Measurements from ENCODE around the gene GSC2.

The GSC2 gene

GRCh38 chr22:19133561-19133960 lies 16.5 kb downstream of the GSC2 start:
- CTCF ChIA-PET, result interaction anchor here (1.2 to 2.9 kb wide), 3 partner anchors 11 to 25 kb away, joined by 3 to 15 read pairs (median 4); partner anchors contain the start of gene ESS2
- POLR2A ChIA-PET, result interaction anchor here (1.0 kb wide), 1 partner anchor 9 kb away, joined by 4 read pairs; no protein-coding TSS in a partner anchor
- TF ChIP-seq, protein P1, sequence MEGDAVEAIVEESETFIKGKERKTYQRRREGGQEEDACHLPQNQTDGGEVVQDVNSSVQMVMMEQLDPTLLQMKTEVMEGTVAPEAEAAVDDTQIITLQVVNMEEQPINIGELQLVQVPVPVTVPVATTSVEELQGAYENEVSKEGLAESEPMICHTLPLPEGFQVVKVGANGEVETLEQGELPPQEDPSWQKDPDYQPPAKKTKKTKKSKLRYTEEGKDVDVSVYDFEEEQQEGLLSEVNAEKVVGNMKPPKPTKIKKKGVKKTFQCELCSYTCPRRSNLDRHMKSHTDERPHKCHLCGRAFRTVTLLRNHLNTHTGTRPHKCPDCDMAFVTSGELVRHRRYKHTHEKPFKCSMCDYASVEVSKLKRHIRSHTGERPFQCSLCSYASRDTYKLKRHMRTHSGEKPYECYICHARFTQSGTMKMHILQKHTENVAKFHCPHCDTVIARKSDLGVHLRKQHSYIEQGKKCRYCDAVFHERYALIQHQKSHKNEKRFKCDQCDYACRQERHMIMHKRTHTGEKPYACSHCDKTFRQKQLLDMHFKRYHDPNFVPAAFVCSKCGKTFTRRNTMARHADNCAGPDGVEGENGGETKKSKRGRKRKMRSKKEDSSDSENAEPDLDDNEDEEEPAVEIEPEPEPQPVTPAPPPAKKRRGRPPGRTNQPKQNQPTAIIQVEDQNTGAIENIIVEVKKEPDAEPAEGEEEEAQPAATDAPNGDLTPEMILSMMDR (IDR thresholded peaks at IDR 0.05; ENCODE audit: control extremely low read depth, extremely low read depth, low read depth, missing control alignments), result no peak
- no peak for DNase-seq (ENCODE audit: extremely low spot score)

GRCh38 chr22:19132693-19133400 lies 17.2 kb downstream of the GSC2 start:
- POLR2A ChIA-PET, result interaction anchor here (1.9 kb wide), 1 partner anchor 11 kb away, joined by 4 read pairs; the partner anchor contains the start of gene DGCR2
- no peak for DNase-seq (ENCODE audit: extremely low spot score)
- CTCF ChIA-PET, result interaction anchor here (1.2 to 2.9 kb wide), 3 partner anchors 12 to 25 kb away, joined by 3 to 15 read pairs (median 4); partner anchors contain the start of gene ESS2
- TF ChIP-seq, protein P1 (IDR thresholded peaks at IDR 0.05; ENCODE audit: control extremely low read depth, extremely low read depth, low read depth, missing control alignments), result no peak

GRCh38 chr22:19132153-19132552 lies 17.9 kb downstream of the GSC2 start:
- TF ChIP-seq, protein P1 (IDR thresholded peaks at IDR 0.05; ENCODE audit: control extremely low read depth, extremely low read depth, low read depth, missing control alignments), result no peak
- ChIA-PET CTCF (interaction anchor here (0.8 to 2.9 kb wide), 3 partner anchors 12 to 778 kb away, joined by 3 to 15 read pairs (median 4); partner anchors contain the start of gene ESS2), POLR2A (interaction anchor here (1.9 kb wide), 1 partner anchor 10 kb away, joined by 4 read pairs; the partner anchor contains the start of gene DGCR2)

DNA sequence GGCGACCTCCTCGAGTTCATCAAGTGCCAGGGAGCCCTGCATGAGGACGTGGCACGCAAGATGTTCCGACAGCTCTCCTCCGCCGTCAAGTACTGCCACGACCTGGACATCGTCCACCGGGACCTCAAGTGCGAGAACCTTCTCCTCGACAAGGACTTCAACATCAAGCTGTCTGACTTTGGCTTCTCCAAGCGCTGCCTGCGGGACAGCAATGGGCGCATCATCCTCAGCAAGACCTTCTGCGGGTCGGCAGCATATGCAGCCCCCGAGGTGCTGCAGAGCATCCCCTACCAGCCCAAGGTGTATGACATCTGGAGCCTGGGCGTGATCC lies 18.4 kb downstream of the GSC2 start:
- ChIA-PET POLR2A (interaction anchor here (1.9 kb wide), 1 partner anchor 10 kb away, joined by 4 read pairs; the partner anchor contains the start of gene DGCR2), CTCF (interaction anchor here (0.8 to 2.0 kb wide), 4 partner anchors 12 to 779 kb away, joined by 3 to 4 read pairs (median 3); no protein-coding TSS in a partner anchor)
- no peak for DNase-seq (ENCODE audit: extremely low spot score)
- TF ChIP-seq, protein P1 (IDR thresholded peaks at IDR 0.05; ENCODE audit: control extremely low read depth, extremely low read depth, low read depth, missing control alignments), result no peak

More at GRCh38 chr22:19132153-19132552, 17.9 kb downstream of the GSC2 start:
- DNase-seq (ENCODE audit: extremely low spot score), result no peak

DNA sequence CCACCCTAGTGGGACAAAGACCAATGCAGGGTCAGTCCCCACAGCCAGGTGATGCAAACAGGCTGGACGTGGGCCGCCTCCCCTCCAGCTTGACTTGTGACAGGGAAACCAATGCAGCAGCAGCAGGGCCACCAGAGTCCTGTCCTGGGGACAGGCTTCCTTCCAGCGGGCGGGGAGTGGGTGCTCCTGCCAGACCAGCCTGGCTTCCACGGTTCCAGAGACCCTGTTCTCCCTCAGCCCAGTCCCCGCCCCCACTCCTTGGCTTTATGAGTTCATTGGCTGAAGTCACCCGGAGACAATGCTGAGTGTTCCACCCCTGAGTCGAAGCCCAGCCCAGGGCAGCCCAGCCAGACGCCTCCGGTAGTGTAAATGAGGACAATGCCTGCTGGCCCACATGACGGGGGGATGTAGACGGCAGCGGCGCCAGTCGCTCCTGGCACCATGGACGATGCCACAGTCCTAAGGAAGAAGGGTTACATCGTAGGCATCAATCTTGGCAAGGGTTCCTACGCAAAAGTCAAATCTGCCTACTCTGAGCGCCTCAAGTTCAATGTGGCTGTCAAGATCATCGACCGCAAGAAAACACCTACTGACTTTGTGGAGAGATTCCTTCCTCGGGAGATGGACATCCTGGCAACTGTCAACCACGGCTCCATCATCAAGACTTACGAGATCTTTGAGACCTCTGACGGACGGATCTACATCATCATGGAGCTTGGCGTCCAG lies 19.0 kb downstream of the GSC2 start, which contains the start of gene TSSK2:
Gene TSSK2 (plus strand): TSS at position 350 of the 726 bp plus-strand sequence. CDS start 92 bp downstream, at position 442.
- no peak for DNase-seq (ENCODE audit: extremely low spot score)
- CTCF ChIA-PET, result interaction anchor here (0.8 to 1.0 kb wide), 4 partner anchors 13 to 779 kb away, joined by 3 to 4 read pairs (median 3); partner anchors contain the start of gene ESS2
- POLR2A ChIA-PET, result interaction anchor here (1.9 kb wide), 1 partner anchor 9 kb away, joined by 4 read pairs; the partner anchor contains the start of gene DGCR2
- TF ChIP-seq, protein P1 (IDR thresholded peaks at IDR 0.05; ENCODE audit: control extremely low read depth, extremely low read depth, low read depth, missing control alignments), result no peak

GRCh38 chr22:19129871-19130270 lies 20.2 kb downstream of the GSC2 start:
- TF ChIP-seq, protein P1 (IDR thresholded peaks at IDR 0.05; ENCODE audit: control extremely low read depth, extremely low read depth, low read depth, missing control alignments), result no peak
- no peak for DNase-seq (ENCODE audit: extremely low spot score)
- CTCF ChIA-PET, result interaction anchor here (0.9 to 1.0 kb wide), 2 partner anchors 14 to 23 kb away, joined by 3 to 4 read pairs; partner anchors contain the start of gene ESS2
- POLR2A ChIA-PET, result no interaction called here

Measured in GM10248 (cell line).